Measurements from ENCODE around the gene TCTN2. TPM values are rescaled to one million over a fixed set of nuclear protein-coding genes. Genes with fewer than 3 reads are reported as not detected.
A peak's percentile ranks its signal among the peaks of the same experiment; 100 is the strongest.

Gene TCTN2
- total RNA-seq, 1 experiment from 2014 or later: 11.0 TPM

DNA sequence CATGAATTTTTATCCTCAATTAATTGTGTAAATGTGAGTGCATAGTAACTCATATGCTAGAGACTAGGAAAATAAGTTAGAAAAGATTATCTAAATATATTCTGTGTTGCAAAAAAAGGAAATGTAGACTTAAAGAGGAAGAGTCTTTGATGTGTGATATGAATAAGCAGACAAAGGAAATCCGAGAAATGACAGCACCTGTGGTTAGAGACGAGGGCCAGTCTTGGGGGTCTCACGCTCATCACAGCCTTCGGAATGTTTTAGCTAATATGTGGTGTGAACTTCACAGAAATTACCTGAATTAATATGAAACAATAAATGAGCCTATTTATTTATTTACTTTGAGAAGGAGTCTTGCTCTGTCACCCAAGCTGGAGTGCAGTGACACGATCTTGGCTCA lies 52.9 kb downstream of the TCTN2 start:
- in situ Hi-C loops (cut with HindIII; ENCODE audit: low pct_unique_long_range_greater_than_20kb, low sequenced_read_pairs): no loop called here
- no peak for DNase-seq (ENCODE audit: low read depth, low spot score)

DNA sequence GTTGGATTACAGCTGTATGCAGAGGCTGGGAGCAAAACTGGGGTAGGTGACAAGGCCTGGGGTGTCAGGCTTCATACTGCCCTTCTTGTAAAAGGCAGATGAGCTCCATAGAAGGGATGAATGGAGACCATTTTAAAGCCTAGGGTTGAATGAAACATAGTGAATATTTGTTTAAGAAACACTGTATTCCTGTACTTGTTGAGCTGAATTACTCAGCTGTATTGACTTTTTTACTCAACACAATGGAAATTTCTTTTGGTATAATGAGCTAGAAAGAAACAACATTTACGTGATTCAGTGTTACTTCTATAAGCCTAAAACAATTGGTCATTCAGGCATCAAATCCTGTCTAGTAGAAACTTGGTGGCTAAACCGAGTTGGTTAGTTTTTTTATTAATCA lies 55.3 kb downstream of the TCTN2 start:
- in situ Hi-C loops (cut with HindIII; ENCODE audit: low pct_unique_long_range_greater_than_20kb, low sequenced_read_pairs): no loop called here
- DNase-seq (ENCODE audit: low read depth, low spot score): peak; percentile 47

DNA sequence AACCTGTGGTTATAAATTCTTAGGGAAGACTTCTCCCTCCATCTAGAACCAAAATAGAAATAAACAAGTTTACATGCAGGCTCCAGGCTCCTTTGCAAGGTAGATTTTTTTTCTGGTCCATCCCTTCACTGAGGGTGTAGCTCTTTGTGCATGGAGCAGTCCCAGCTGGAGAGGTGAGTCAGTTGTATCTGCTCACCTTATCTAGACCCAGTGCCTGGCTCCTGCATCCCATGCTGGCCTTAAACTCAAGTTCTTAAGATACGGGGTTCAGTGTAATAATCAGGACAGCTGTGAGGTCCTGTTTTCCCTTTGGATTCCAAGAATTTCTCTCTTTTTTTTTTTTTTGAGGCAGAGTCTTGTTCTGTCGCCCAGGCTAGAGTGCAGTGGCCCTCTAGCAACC lies 56.0 kb downstream of the TCTN2 start:
- in situ Hi-C loops (cut with HindIII; ENCODE audit: low pct_unique_long_range_greater_than_20kb, low sequenced_read_pairs): no loop called here
- DNase-seq (ENCODE audit: low read depth, low spot score): no peak

DNA sequence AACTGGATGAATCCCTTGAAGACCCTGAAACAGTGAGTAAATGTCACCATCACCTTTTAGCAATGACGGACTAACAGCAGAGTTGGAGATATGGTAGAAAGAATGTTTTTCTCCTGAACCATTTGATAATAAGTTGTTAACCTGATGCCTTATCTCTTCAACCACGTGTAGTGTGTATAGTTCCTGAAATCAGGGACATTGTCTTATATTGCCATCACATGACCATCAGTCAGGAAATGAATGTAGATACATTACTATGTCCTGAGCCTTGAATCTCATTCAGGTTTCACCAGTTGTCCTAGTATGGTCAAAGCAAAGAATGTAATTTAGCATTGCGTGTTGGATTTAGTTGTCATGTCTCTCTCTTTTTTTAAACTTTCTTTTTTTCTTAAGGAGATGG lies 57.0 kb downstream of the TCTN2 start:
- no peak for DNase-seq (ENCODE audit: low read depth, low spot score)
- in situ Hi-C loops (cut with HindIII; ENCODE audit: low pct_unique_long_range_greater_than_20kb, low sequenced_read_pairs): no loop called here

DNA sequence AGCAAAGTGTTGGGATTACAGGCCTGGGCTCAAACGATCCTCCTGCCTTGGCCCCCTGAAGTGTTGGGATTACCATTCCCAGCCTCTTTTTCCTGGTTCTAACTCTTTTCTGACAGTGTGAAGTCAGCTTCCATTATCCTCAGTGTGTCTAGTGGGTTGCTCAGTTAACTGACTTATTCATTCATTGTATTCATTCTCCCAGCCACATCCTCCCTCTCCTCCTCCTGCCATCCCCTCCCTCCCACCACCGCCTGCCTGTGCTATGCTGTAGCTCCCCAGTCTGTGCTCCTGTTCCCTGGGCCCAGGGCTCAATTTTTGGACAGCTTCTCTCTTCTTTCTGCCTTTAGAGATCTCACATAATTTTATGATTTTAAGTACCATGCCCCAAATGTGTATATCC lies 60.7 kb downstream of the TCTN2 start:
- no peak for DNase-seq (ENCODE audit: low read depth, low spot score)
- in situ Hi-C loops (cut with HindIII; ENCODE audit: low pct_unique_long_range_greater_than_20kb, low sequenced_read_pairs): no loop called here

DNA sequence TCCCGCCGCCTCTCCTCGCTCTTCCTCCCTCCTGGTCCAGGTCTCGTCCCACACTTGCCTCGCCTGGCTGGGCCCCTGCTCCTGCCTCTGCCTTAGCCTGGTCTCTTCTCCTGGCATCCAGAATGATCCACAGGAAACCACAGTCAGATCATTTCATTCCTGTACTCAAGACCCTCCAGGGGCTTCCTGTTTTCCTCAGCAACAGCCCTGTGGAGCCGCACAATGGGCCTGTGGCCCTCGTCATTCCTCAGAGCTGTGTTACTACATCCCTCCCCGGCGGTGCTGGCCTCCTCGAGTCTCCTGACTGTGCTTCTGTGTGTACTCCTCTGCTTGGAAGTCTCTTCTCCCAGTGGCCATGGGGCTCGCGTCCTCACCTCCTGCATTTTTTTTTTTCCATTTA lies 61.3 kb downstream of the TCTN2 start:
- no peak for DNase-seq (ENCODE audit: low read depth, low spot score)
- in situ Hi-C loops (cut with HindIII; ENCODE audit: low pct_unique_long_range_greater_than_20kb, low sequenced_read_pairs): no loop called here

DNA sequence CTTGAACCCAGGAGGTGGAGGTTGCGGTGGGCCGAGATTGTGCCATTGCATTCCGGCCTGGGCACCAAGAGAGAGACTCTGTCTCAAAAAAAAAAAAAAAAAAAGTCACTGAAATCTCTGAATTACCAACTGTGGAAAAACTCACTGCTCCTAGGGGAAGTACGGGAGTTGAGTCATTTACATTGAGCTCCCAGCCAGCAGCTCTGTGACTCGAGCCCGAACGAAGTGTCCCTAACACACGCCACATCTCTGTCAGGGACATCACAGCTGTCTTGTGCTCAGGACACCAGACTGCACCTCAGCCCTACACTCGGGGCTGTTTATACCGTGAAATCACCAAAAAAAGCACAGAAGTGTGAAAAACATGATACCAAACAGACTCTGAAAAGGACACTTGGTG lies 62.3 kb downstream of the TCTN2 start:
- no peak for DNase-seq (ENCODE audit: low read depth, low spot score)
- in situ Hi-C loops (cut with HindIII; ENCODE audit: low pct_unique_long_range_greater_than_20kb, low sequenced_read_pairs): no loop called here

DNA sequence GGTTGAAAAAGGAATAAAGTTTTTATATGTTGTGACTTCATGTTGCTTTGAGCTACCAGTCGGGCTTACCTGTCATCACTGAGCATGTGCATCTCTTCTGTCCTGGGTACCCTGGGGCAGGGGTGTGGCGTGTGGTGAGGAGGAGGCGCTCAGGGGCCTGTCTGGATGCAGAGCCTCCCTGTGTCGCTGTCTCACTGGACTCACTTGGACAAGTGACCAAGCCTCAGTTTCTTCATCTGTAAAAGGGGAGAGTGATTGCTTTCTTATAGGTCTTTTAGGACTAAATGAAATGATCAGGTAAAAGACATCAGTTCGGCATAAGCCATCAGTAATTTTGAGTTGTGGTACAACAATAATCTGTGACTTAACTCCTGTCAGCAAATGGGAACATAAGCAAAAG lies 63.4 kb downstream of the TCTN2 start:
- DNase-seq (ENCODE audit: low read depth, low spot score): no peak
- in situ Hi-C loops (cut with HindIII; ENCODE audit: low pct_unique_long_range_greater_than_20kb, low sequenced_read_pairs): no loop called here

DNA sequence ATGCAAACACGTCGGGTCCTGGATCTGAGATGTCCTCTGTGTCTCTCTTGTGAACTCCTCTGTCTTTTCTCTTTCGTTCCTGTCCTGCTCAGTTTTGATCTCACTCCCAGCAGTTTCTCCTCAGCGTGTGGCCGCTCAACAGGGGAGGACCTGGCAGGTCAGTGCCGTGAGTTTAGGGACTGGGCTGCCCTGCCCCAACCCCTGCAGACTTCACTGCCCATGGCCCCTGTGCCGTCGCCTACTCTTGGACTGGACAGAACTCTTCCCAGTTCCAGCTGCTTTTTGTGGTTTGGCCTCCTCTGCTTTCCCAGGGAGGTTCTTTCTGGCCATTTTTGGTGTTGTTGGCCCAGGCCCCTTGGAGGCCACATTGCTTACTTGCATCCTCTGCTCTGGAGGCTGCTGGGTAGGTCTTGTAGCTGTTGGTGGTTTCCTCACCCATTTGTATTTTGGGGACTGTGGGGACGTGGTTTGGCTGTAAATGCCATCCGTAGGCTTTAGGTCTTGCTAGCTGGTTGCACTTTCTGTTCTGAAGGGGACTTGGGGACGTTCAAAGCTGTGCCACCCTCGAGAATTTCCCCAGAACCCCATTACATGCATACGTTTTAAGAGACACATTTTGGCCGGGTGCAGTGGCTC lies 71.1 kb downstream of the TCTN2 start:
- in situ Hi-C loops (cut with HindIII; ENCODE audit: low pct_unique_long_range_greater_than_20kb, low sequenced_read_pairs): no loop called here
- no peak for DNase-seq (ENCODE audit: low read depth, low spot score)

DNA sequence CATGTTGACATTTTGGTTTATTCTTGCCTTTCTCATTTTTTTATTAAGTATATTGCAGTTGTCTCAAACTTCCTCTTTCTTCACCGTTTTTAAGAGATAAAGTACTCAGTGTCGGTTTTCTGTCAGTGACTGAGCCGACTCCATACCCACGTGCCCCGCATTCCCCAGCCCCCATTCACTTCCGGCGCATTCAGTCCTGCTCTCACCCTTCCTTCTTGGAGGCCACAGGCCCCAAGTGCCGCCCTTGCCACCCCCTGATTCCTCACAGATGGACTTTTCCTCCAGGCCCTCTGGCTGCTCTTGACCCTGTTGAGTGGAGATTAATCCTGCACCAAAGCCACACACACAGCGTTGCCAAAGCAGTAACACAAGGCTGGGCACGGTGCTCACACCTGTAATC lies 72.1 kb downstream of the TCTN2 start:
- DNase-seq (ENCODE audit: low read depth, low spot score): no peak
- in situ Hi-C loops (cut with HindIII; ENCODE audit: low pct_unique_long_range_greater_than_20kb, low sequenced_read_pairs): no loop called here

DNA sequence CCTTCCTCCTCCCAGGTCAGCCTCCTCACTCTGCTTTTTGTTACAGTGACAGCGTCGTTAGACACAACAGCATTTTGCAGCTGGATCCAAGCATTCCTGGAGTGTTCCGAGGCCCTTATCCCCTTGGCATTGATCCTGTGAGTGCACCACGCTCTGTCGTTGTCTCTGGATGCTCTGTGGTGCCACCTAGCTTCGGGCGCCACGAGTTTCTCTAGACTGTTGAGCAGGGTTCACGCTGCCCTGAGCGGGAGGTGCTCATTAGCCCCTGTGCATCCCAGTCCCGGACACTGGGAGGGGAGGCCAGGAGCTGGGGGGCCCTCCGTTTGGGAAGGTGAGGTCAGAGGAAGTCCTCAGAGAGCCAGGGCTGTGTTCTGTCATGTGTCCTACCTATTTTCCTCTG lies 73.9 kb downstream of the TCTN2 start:
- in situ Hi-C loops (cut with HindIII; ENCODE audit: low pct_unique_long_range_greater_than_20kb, low sequenced_read_pairs): no loop called here
- DNase-seq (ENCODE audit: low read depth, low spot score): peak; percentile 58

DNA sequence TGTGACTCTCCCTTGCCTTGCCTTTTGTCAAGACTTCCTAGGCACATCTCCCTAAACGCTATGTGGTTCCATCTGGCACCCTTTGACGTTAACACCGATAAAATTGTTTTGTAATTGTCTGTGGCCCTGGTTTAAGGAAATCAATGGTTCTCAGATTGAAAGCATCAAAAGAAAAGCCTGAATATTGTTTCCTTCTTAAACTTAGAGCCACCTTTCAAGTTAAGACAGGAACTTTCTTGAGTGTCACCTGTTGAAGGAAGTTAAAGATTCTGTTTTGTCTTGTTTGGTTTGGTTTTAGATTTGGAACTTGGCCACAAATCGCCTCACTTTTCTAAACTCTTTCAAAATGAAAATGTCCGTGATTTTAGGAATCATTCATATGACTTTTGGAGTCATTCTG lies 76.4 kb downstream of the TCTN2 start:
- in situ Hi-C loops (cut with HindIII; ENCODE audit: low pct_unique_long_range_greater_than_20kb, low sequenced_read_pairs): no loop called here
- DNase-seq (ENCODE audit: low read depth, low spot score): no peak

DNA sequence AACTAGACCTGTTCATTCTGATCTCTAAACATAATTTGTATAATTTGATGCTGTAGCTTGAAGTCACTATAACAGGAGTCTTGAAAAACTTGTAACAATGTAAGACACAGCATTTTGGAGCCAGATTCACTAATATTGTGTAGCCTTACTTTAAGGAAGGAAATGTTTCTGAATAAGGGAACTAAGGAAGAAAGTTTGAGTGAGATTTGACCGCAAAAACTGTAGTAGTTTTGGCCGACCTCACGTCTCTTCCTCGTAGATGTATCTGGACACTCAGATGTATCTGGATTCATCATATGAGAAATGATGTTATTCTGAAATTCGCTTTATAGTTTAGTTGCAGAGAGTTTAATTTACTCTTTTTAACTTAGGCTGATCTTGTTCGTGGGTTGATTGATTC lies 77.2 kb downstream of the TCTN2 start:
- no peak for DNase-seq (ENCODE audit: low read depth, low spot score)

DNA sequence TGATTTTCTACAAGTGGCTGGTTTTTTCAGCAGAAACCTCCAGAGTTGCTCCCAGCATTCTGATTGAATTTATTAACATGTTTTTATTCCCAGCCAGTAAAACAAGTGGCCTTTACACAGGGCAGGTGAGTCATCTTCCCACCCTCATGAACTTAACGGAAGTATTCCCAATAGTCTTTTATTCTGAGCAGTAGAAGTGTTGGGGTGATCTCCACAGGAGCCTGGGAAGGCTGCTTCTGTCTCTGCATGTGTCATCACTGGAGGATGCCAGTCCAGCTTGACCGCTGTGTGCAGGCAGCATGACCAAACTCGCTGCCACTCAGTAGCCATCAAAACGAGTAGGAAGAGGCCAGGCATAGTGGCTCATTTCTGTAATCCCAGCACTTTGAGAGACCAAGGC lies 77.7 kb downstream of the TCTN2 start:
- no peak for DNase-seq (ENCODE audit: low read depth, low spot score)
- in situ Hi-C loops (cut with HindIII; ENCODE audit: low pct_unique_long_range_greater_than_20kb, low sequenced_read_pairs): no loop called here

More for the DNA sequence above, 77.2 kb downstream of the TCTN2 start:
- in situ Hi-C loops (cut with HindIII; ENCODE audit: low pct_unique_long_range_greater_than_20kb, low sequenced_read_pairs): no loop called here

DNA sequence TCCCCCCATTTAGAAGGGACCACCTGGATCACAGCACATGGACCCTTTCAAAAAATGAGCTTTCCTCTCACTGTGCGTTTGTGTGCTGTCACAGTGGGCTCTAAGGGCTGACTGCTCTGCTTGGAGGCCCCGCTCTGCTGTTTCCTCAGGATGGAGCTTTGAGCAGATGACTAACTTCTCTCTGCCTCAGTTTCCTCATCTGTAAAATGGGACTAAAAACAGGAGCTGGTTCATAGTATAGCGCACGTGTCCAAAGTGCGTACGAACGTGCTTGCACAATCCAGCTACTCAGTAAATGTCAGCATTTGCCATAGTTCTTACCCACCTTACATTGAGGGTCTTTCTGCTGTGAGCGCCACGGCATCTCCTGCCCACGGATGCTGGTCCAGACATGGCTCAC lies 78.4 kb downstream of the TCTN2 start:
- in situ Hi-C loops (cut with HindIII; ENCODE audit: low pct_unique_long_range_greater_than_20kb, low sequenced_read_pairs): no loop called here

DNA sequence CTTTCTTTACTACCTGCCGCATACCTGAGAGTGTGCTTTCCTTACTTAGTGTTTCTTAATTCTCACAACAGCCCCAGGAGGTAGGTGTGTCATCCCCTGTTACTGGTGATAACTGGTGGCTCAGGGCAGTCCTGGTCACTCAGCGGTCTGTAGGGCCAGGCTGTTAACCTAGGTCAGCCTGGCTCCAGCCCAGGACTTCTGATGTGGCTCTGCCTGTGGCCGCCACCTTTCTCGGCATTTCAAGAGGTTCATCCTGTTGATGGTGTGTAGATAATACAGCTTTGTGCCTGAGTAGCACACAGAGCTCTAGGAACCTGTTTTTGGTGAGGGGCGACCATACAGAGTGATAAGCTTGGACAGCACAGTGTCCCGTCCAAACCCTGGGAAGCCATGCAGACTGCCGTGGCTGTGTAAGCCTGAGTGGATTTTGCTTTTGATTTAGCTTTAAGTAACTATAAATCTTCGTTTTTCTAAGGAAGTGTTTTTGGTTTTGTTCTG lies 79.3 kb downstream of the TCTN2 start:
- in situ Hi-C loops (cut with HindIII; ENCODE audit: low pct_unique_long_range_greater_than_20kb, low sequenced_read_pairs): no loop called here
- no peak for DNase-seq (ENCODE audit: low read depth, low spot score)

More for the DNA sequence above, 78.4 kb downstream of the TCTN2 start:
- no peak for DNase-seq (ENCODE audit: low read depth, low spot score)

DNA sequence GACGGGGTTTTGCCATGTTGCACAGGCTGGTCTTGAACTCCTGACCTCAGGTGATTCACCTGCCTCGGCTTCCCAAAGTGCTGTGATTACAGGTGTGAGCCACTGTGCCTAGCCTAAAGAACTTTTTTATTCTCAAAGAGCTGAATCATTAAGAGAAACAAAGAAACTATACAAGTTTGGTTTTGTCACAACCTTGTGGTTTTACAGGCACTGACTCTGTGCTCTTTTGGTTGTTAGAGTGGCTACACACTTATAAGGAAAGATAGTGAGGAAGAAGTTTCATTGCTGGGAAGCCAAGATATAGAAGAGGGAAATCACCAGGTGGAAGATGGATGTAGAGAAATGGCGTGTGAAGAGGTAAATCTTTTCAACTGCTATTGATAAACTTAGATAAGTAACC lies 81.1 kb downstream of the TCTN2 start:
- in situ Hi-C loops (cut with HindIII; ENCODE audit: low pct_unique_long_range_greater_than_20kb, low sequenced_read_pairs): no loop called here

DNA sequence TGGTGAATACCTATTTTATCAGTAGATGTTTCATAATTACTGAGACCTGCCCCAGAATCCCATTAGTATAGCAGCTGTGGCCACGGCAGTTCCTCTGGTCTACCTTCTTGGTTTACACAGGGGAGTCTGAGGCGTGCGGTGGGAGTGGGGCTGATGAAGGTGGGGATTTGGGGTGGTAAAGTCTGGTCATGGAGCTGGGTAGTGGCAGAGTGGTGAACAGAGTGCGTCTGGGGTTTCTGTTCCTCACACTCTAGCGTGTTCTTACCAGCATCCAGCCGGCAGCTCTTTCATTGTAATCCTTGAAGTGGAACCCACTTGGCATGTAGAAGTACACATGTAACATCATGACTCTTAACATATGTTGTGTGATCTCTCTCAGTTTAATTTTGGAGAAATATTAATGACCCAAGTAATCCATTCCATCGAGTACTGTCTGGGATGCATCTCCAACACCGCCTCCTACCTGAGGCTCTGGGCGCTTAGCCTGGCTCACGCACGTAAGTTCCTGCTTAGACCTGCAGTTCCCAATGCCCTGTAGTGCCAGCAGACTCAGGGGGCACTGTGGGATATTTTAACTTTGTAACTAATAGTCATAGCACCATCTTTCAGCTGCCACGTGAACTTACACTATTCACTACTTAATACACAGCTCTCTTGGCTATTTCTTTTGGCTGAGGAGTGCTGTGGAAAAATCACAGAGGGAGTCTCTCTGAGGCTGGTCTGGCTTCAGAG lies 83.3 kb downstream of the TCTN2 start:
- DNase-seq (ENCODE audit: low read depth, low spot score): no peak
- in situ Hi-C loops (cut with HindIII; ENCODE audit: low pct_unique_long_range_greater_than_20kb, low sequenced_read_pairs): no loop called here

More for the DNA sequence above, 81.1 kb downstream of the TCTN2 start:
- no peak for DNase-seq (ENCODE audit: low read depth, low spot score)

DNA sequence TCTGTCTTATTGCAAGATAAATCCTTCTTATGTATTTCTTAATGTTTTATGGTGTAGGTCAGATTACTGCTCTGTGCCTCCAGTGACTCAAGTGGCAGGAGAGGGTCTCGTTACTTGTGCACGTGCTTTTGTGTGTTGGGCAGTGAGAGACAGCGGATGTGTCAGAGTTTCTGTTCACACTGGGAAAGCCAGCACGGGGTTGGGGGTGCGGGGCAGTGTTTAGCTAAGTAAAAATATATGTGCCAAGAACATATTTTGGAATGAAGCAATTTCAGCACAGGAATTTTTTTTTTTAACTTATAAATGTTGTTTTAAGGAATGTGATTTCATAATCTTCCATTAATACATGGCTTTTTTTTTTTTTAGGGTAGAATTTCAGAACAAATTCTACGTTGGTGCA lies 86.6 kb downstream of the TCTN2 start:
- in situ Hi-C loops (cut with HindIII; ENCODE audit: low pct_unique_long_range_greater_than_20kb, low sequenced_read_pairs): no loop called here
- no peak for DNase-seq (ENCODE audit: low read depth, low spot score)

Measured in SK-MEL-5 (cell line).